ENCODE measurements around the gene ZBTB44. TPM values are rescaled to one million over a fixed set of nuclear protein-coding genes. Genes with fewer than 3 reads are reported as not detected.

ZBTB44 gene
- total RNA-seq, 6 donors from 2014 or later, result 40.3 to 91.7 (median 51.2) TPM

DNA sequence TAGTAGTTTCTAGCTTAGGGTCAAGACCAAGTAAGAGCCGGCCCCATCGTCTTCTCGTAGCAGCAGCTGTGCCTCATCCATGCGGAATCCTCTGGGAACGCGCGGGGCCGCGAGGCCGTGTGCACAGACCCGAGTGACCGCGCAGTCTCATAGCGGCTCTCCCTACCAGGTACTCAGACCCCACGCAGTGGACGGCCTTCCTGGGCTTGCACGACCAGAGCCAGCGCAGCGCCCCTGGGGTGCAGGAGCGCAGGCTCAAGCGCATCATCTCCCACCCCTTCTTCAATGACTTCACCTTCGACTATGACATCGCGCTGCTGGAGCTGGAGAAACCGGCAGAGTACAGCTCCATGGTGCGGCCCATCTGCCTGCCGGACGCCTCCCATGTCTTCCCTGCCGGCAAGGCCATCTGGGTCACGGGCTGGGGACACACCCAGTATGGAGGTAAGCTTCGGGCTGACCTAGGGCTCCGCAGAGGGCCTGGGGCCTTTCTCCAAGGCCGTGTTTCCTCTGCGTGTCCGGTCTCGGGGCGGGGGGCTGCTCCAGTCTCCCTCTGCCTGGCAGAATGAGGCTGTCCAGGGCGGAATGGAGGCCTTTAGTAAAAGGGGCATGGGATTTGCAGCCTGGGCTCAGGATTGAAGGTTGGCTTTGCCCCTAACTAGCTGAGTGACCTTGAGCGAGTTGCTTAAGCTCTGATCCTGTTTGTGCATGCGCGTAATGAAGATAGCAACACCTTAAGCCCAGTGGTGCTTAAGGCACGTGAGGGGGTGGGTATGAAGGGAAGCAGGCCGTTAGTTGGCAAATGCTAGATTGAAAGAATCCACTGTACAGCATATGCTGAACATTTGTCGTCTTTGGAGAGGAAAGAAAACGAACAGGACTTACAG, 106.2 kb downstream of the ZBTB44 start:
- Histone ChIP-seq H3K27me3 (no peaks in the 10 kb centered on the region), H3K4me3 (no peak overlapping the region), H3K36me3 (peaks cover 0 to 11% (median 4%) of the 10 kb centered on the region in 4 donors), H3K4me1 (peaks cover 7 to 9% (median 7%) of the 10 kb centered on the region in 4 donors), H3K9me3 (no peaks in the 10 kb centered on the region), H3K27ac (no peak overlapping the region)
- TF ChIP-seq POLR2AphosphoS5 (IDR thresholded peaks at IDR 0.05) (no peak), EP300 (IDR thresholded peaks at IDR 0.05) (no peak), POLR2A (IDR thresholded peaks at IDR 0.05) (no peak)
- TF ChIP-seq, protein P1, sequence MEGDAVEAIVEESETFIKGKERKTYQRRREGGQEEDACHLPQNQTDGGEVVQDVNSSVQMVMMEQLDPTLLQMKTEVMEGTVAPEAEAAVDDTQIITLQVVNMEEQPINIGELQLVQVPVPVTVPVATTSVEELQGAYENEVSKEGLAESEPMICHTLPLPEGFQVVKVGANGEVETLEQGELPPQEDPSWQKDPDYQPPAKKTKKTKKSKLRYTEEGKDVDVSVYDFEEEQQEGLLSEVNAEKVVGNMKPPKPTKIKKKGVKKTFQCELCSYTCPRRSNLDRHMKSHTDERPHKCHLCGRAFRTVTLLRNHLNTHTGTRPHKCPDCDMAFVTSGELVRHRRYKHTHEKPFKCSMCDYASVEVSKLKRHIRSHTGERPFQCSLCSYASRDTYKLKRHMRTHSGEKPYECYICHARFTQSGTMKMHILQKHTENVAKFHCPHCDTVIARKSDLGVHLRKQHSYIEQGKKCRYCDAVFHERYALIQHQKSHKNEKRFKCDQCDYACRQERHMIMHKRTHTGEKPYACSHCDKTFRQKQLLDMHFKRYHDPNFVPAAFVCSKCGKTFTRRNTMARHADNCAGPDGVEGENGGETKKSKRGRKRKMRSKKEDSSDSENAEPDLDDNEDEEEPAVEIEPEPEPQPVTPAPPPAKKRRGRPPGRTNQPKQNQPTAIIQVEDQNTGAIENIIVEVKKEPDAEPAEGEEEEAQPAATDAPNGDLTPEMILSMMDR (IDR thresholded peaks at IDR 0.05), result no peak
- DNase-seq, result no peak
- ATAC-seq (ENCODE audit: low FRiP score in 2 of 2), result no peak
- WGBS, 2 donors, result 92 to 93% methylated on average over 23 to 42 of the region's 45 CpGs

DNA sequence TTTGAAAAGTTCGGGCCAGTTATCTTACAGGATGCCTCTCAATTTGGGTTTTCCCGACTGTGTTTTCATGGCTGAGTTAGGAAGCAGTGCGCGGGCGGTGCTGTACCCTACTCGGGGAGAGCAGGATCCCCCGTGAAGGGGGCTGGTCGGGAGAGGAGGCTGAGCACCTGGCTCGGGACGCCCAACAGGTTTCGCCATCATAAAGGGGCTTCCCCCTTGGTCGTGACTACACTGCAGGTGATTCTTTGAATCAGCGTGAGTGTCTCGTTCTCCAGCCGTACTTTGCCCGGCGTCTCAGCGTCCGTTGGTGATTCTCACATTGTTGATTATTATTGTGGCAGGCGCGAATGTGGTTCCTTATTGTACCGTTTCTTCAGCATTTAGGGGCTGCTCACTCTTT, 108.6 kb downstream of the ZBTB44 start:
- H3K4me1 ChIP-seq, result no peaks in the 10 kb centered on the region
- ATAC-seq (ENCODE audit: low FRiP score in 2 of 2) (no peak), DNase-seq (peak in 1 of 2 donors; percentile 7)
- 88 to 90% methylated on average over 19 to 22 of the region's 22 CpGs for WGBS, 2 donors
- H3K9me3 ChIP-seq, result no peaks in the 10 kb centered on the region
- no peak overlapping the region for H3K27ac ChIP-seq
- no peak for TF ChIP-seq EP300 (IDR thresholded peaks at IDR 0.05)
- TF ChIP-seq POLR2A (IDR thresholded peaks at IDR 0.05), result no peak
- TF ChIP-seq, protein P1 (IDR thresholded peaks at IDR 0.05), result no peak
- no peak for TF ChIP-seq POLR2AphosphoS5 (IDR thresholded peaks at IDR 0.05)
- H3K27me3 ChIP-seq, result no peaks in the 10 kb centered on the region
- no peak overlapping the region for H3K4me3 ChIP-seq
- H3K36me3 ChIP-seq, result peaks cover 0 to 11% (median 6%) of the 10 kb centered on the region in 4 donors

DNA sequence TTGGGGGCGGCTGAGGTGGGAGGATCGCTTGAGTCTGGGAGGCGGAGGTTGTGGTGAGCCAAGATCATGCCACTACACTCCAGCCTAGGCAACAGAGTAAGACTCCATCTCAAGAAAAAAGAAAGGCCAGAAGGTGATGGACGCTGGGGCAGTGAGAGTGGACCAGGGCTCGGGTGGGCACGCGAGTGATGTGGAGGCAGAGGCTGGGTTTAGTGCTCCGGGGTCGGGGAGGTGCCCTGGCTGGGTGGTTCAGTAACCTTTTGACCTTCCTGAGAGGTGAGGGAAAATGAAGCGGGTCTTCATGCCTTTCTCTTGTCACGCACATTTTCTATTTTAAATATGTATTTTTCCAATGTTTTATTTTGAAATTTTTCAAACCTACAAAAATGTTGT, 110.0 kb downstream of the ZBTB44 start:
- WGBS, 2 donors, result 89 to 90% methylated on average over 11 of the region's 11 CpGs
- TF ChIP-seq POLR2A (IDR thresholded peaks at IDR 0.05) (no peak), EP300 (IDR thresholded peaks at IDR 0.05) (no peak), POLR2AphosphoS5 (IDR thresholded peaks at IDR 0.05) (no peak)
- TF ChIP-seq, protein P1 (IDR thresholded peaks at IDR 0.05), result no peak

DNA sequence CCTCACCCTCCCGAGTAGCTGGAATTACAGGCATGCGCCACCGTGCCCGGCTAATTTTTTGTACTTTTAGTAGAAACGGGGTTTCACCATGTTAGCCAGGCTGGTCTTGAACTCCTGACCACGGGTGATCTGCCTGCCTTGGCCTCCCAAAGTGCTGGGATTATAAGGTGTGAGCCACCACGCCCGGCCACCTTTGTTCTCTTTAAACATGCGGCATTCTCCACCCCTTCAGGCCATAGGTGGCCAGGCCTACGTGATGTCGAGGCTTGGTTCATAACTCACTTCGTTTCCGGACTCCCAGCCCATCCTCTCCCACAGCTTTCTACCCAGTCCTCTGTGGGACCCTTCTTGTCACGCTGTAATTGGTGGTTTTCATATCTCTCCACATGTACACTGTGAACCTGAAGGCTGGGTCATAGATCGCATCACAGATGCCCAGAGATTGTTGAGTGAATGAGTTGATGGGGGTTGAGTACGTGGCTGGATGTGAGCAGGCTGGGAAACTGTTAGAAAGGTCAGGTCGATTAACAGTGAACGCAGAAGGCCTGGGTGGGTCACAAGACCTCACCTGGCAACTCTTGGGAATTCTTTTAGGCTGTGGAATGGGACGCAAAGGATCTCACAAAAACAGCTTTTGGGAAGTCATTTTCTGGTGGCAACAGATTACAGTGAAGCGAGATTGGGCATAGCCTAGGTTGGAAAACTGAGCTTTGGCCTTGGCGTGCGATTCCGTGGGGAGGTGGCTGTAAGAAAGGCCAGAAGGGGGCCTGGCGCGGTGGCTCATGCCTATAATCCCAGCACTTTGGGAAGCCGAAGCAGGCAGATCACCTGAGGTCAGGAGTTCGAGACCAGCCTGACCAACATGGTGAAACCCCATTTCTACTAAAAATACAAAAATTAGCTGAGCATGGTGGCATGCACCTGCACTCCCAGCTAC, 110.7 kb downstream of the ZBTB44 start:
- H3K27me3 ChIP-seq, result no peaks in the 10 kb centered on the region
- no peak for ATAC-seq (ENCODE audit: low FRiP score in 2 of 2)
- no peak overlapping the region for H3K4me3 ChIP-seq
- H3K27ac ChIP-seq, result no peak overlapping the region
- TF ChIP-seq, protein P1 (IDR thresholded peaks at IDR 0.05), result no peak
- TF ChIP-seq POLR2A (IDR thresholded peaks at IDR 0.05) (no peak), POLR2AphosphoS5 (IDR thresholded peaks at IDR 0.05) (no peak), EP300 (IDR thresholded peaks at IDR 0.05) (no peak)
- no peaks in the 10 kb centered on the region for H3K9me3 ChIP-seq
- no peak for DNase-seq
- no peaks in the 10 kb centered on the region for H3K4me1 ChIP-seq
- 93 to 95% methylated on average over 27 of the region's 27 CpGs for WGBS, 2 donors
- peaks cover 2 to 28% (median 12%) of the 10 kb centered on the region in 4 donors for H3K36me3 ChIP-seq

More for the DNA sequence above, 110.0 kb downstream of the ZBTB44 start:
- Histone ChIP-seq H3K9me3 (no peaks in the 10 kb centered on the region), H3K27ac (no peak overlapping the region), H3K36me3 (peaks cover 0 to 25% (median 11%) of the 10 kb centered on the region in 4 donors), H3K4me3 (no peak overlapping the region), H3K27me3 (no peaks in the 10 kb centered on the region), H3K4me1 (no peaks in the 10 kb centered on the region)
- ATAC-seq (ENCODE audit: low FRiP score in 2 of 2) (no peak), DNase-seq (peak in 1 of 2 donors; percentile 9)
